Transverse colon (tissue), 4 donors: Measurements from ENCODE around the gene LMF1. TPM values are rescaled to one million over a fixed set of nuclear protein-coding genes. Genes with fewer than 3 reads are reported as not detected.

Source experiments
- DNase-seq: peaks from one replicate; pipeline ENCODE4 v3.0.0-alpha.2; 2019
- H3K27ac ChIP-seq, 4 donors: fragments of 200-600 bp; sonication (generic); 2 replicates each; pipeline ENCODE4 v1.5.1; 2016 to 2018; ENCODE audit warnings: inconsistent platforms in 4 of 4
- H3K27me3 ChIP-seq: fragments of 200-600 bp; sonication (generic); 2 replicates; pipeline ENCODE4 v1.5.1; 2017; ENCODE audit warnings: inconsistent platforms
- H3K36me3 ChIP-seq, 4 donors: fragments of 200-600 bp; sonication (generic); 2 replicates each; pipeline ENCODE4 v1.5.1; 2017 to 2019; ENCODE audit warnings: inconsistent platforms in 4 of 4
- H3K4me1 ChIP-seq, 4 donors: fragments of 200-600 bp; sonication (generic); 2 replicates each; pipeline ENCODE4 v1.5.1; 2017 to 2020; ENCODE audit warnings: inconsistent platforms in 4 of 4
- H3K4me3 ChIP-seq, 4 donors: fragments of 200-600 bp; sonication (generic); 1 replicate in 1 of 4; 2 replicates in 3 of 4; pipeline versions ENCODE4 v1.5.1 to v1.6.1; 2017 to 2019; ENCODE audit warnings: inconsistent platforms in 4 of 4
- H3K9me3 ChIP-seq, 2 donors: fragments of 200-600 bp; sonication (generic); 2 replicates each; pipeline ENCODE4 v1.5.1; 2017 to 2019; ENCODE audit warnings: inconsistent platforms in 2 of 2
- CTCF ChIP-seq, 5 experiments: fragments of 200-600 bp in 3 of 5; fragments of 450-650 bp in 2 of 5; sonication (generic) in 3 of 5; IDR thresholded peaks; 1 replicate in 2 of 5; 2 replicates in 3 of 5; pipeline ENCODE4 v1.5.1; 2016 to 2017; ENCODE audit warnings: antibody characterized with exemption in 5 of 5, inconsistent platforms in 3 of 5, mild to moderate bottlenecking in 2 of 5, moderate library complexity in 1 of 5
- EP300 ChIP-seq: sonication (generic); formaldehyde crosslinking; IDR thresholded peaks from one replicate; pipeline ENCODE4 v1.6.1; 2017; ENCODE audit warnings: antibody characterized with exemption, low read depth
- POLR2A ChIP-seq: fragments of 450-650 bp; IDR thresholded peaks from one replicate; pipeline ENCODE4 v1.6.1; 2016; ENCODE audit warnings: antibody characterized with exemption, mild to moderate bottlenecking, moderate library complexity
- POLR2AphosphoS5 ChIP-seq, 3 donors: sonication (generic); formaldehyde crosslinking; IDR thresholded peaks; one replicate each; pipeline ENCODE4 v1.6.1; 2016; ENCODE audit warnings: antibody characterized with exemption in 3 of 3
- whole genome bisulfite sequencing, 2 donors: methylation state at CpG; one replicate each; pipeline ENCODE4 v1.1.5; 2018; ENCODE audit warnings: low coverage in 1 of 2; 5-methylcytosine and 5-hydroxymethylcytosine counted together
- in situ Hi-C, 4 donors: fragments of 200-750 bp; cut with MboI; loops; one replicate each; pipeline versions ENCODE4 v1.15.0 to v1.15.1; 2017; ENCODE audit warnings: low sequenced_read_pairs in 3 of 4, low pct_ligation_motif_present in 1 of 4, low pct_unique_long_range_greater_than_20kb in 1 of 4
- intact Hi-C: fragments of 100-400 bp; cut with DNase I; formaldehyde crosslinking; loops from one replicate; pipeline ENCODE4 v1.15.1; 2023; ENCODE audit warnings: low total_unique reads
- total RNA-seq, 4 donors: library from RNA; depleted of rRNA; stranded (reverse); fragments of >200 nt; gene quantifications; one replicate each; pipeline ENCODE4 v1.1.0, GENCODE V29; 2016

Gene LMF1
- total RNA-seq, 4 donors from 2014 or later = 15.9 to 34.8 (median 19.6) TPM

GRCh38 chr16:1007284-1007850 lies 36.6 kb upstream of the LMF1 start:
- H3K4me1 ChIP-seq = peaks cover 0 to 6% (median 1%) of the 10 kb centered on the region in 4 donors
- peaks cover 32% of the 10 kb centered on the region for H3K27me3 ChIP-seq
- intact Hi-C loops (no loop called here), in situ Hi-C loops (no loop called here)
- TF ChIP-seq POLR2AphosphoS5 (IDR thresholded peaks at IDR 0.05) (no peak), CTCF (IDR thresholded peaks at IDR 0.05) (no peak), POLR2A (no peak), EP300 (no peak)
- 69% methylated on average over 16 of the region's 16 CpGs; no CpG with 5 or more reads in 1 of the 2 donors for WGBS, 2 donors
- H3K27ac ChIP-seq = no peak overlapping the region
- no peak for DNase-seq
- H3K4me3 ChIP-seq = no peak overlapping the region
- no peaks in the 10 kb centered on the region for H3K9me3 ChIP-seq
- no peaks in the 10 kb centered on the region for H3K36me3 ChIP-seq

- Histone ChIP-seq H3K36me3 (no peaks in the 10 kb centered on the region), H3K4me1 (peaks cover 0 to 6% (median 1%) of the 10 kb centered on the region in 4 donors), H3K27ac (no peak overlapping the region), H3K4me3 (no peak overlapping the region), H3K9me3 (no peaks in the 10 kb centered on the region), H3K27me3 (peaks cover 32% of the 10 kb centered on the region)
- intact Hi-C loops = no loop called here
- in situ Hi-C loops = no loop called here
- 83 to 100% methylated on average over 2 to 17 of the region's 25 CpGs for WGBS, 2 donors
- TF ChIP-seq POLR2A = no peak
- TF ChIP-seq POLR2AphosphoS5 (IDR thresholded peaks at IDR 0.05) = no peak
- no peak for TF ChIP-seq CTCF (IDR thresholded peaks at IDR 0.05)
- TF ChIP-seq EP300 = no peak
- no peak for DNase-seq
These were observed 36.0 kb upstream of the LMF1 start for GRCh38 chr16:1006781-1007180.

- H3K4me1 ChIP-seq = peaks cover 0 to 6% (median 1%) of the 10 kb centered on the region in 4 donors
- no peaks in the 10 kb centered on the region for H3K36me3 ChIP-seq
- WGBS, 2 donors = 74% methylated on average over 11 of the region's 11 CpGs; no CpG with 5 or more reads in 1 of the 2 donors
- H3K27me3 ChIP-seq = peaks cover 24% of the 10 kb centered on the region
- in situ Hi-C loops = no loop called here
- no peak overlapping the region for H3K27ac ChIP-seq
- no peak for TF ChIP-seq POLR2A
- TF ChIP-seq EP300 = no peak
- no peak overlapping the region for H3K4me3 ChIP-seq
- no peaks in the 10 kb centered on the region for H3K9me3 ChIP-seq
- intact Hi-C loops = no loop called here
- no peak for DNase-seq
These were observed 34.5 kb upstream of the LMF1 start for GRCh38 chr16:1005286-1005685.

GRCh38 chr16:1003391-1004347 lies 32.9 kb upstream of the LMF1 start:
- H3K4me3 ChIP-seq = no peak overlapping the region
- no peak for TF ChIP-seq EP300
- TF ChIP-seq POLR2AphosphoS5 (IDR thresholded peaks at IDR 0.05) = no peak
- no peak for TF ChIP-seq CTCF (IDR thresholded peaks at IDR 0.05)
- no peak for TF ChIP-seq POLR2A
- in situ Hi-C loops = no loop called here
- no peaks in the 10 kb centered on the region for H3K9me3 ChIP-seq
- peaks cover 21% of the 10 kb centered on the region for H3K27me3 ChIP-seq
- H3K36me3 ChIP-seq = no peaks in the 10 kb centered on the region
- no peak for DNase-seq
- intact Hi-C loops = no loop called here
- H3K27ac ChIP-seq = no peak overlapping the region
- peaks cover 0 to 6% (median 1%) of the 10 kb centered on the region in 4 donors for H3K4me1 ChIP-seq
- 65% methylated on average over 21 of the region's 41 CpGs; no CpG with 5 or more reads in 1 of the 2 donors for WGBS, 2 donors
